ENCODE results near the gene ADAMTSL4.

ADAMTSL4 gene

GRCh38 chr1:150551051-150551783 is 2.0 kb downstream of the ADAMTSL4 start:
- no peak for DNase-seq (ENCODE audit: low read depth)
- no peak overlapping the region for H3K4me3 ChIP-seq (ENCODE audit: low read depth, low read length)

GRCh38 chr1:150551784-150552127 is 2.5 kb downstream of the ADAMTSL4 start:
- DNase-seq (ENCODE audit: low read depth) = no peak
- no peak for TF ChIP-seq CTCF (IDR thresholded peaks at IDR 0.05; ENCODE audit: control insufficient read depth, extremely low read depth, insufficient read depth)
- no peak overlapping the region for H3K4me3 ChIP-seq (ENCODE audit: low read depth, low read length)

More at GRCh38 chr1:150551051-150551783, 2.0 kb downstream of the ADAMTSL4 start:
- TF ChIP-seq CTCF (IDR thresholded peaks at IDR 0.05; ENCODE audit: control insufficient read depth, extremely low read depth, insufficient read depth) = no peak

- no peak for DNase-seq (ENCODE audit: low read depth)
- TF ChIP-seq CTCF (IDR thresholded peaks at IDR 0.05; ENCODE audit: control insufficient read depth, extremely low read depth, insufficient read depth) = no peak
Measured at GRCh38 chr1:150552128-150552910, 3.1 kb downstream of the ADAMTSL4 start.

GRCh38 chr1:150552911-150553289 is 3.7 kb downstream of the ADAMTSL4 start:
- H3K4me3 ChIP-seq (ENCODE audit: low read depth, low read length) = no peak overlapping the region
- DNase-seq (ENCODE audit: low read depth) = no peak
- TF ChIP-seq CTCF (IDR thresholded peaks at IDR 0.05; ENCODE audit: control insufficient read depth, extremely low read depth, insufficient read depth) = no peak

More at GRCh38 chr1:150552128-150552910, 3.1 kb downstream of the ADAMTSL4 start:
- no peak overlapping the region for H3K4me3 ChIP-seq (ENCODE audit: low read depth, low read length)

- H3K4me3 ChIP-seq (ENCODE audit: low read depth, low read length) = no peak overlapping the region
- no peak for DNase-seq (ENCODE audit: low read depth)
- no peak for TF ChIP-seq CTCF (IDR thresholded peaks at IDR 0.05; ENCODE audit: control insufficient read depth, extremely low read depth, insufficient read depth)
Measured at GRCh38 chr1:150553392-150554085, 4.3 kb downstream of the ADAMTSL4 start.

GRCh38 chr1:150554086-150554452 is 4.9 kb downstream of the ADAMTSL4 start:
- DNase-seq (ENCODE audit: low read depth) = no peak
- no peak overlapping the region for H3K4me3 ChIP-seq (ENCODE audit: low read depth, low read length)
- TF ChIP-seq CTCF (IDR thresholded peaks at IDR 0.05; ENCODE audit: control insufficient read depth, extremely low read depth, insufficient read depth) = no peak
